Esophagus squamous epithelium (tissue), 4 donors: ENCODE data around the gene TSPAN5.
A peak's percentile ranks its signal among the peaks of the same experiment; 100 is the strongest.

Experiments used
- CTCF ChIP-seq, 6 experiments: fragments of 450-650 bp in 4 of 6; fragments of 200-600 bp in 2 of 6; sonication (generic) in 2 of 6; IDR thresholded peaks; one replicate each; pipeline ENCODE4 v1.5.1; 2016 to 2019; ENCODE audit warnings: antibody characterized with exemption in 6 of 6, mild to moderate bottlenecking in 4 of 6, moderate library complexity in 4 of 6
- POLR2A ChIP-seq, 4 donors: fragments of 450-650 bp; IDR thresholded peaks; one replicate each; pipeline ENCODE4 v1.6.1; 2017; ENCODE audit warnings: antibody characterized with exemption in 4 of 4, mild to moderate bottlenecking in 4 of 4, moderate library complexity in 3 of 4

- TF ChIP-seq CTCF (IDR thresholded peaks at IDR 0.05) (peak in 1 of 6 experiments; percentile 34), POLR2A (IDR thresholded peaks at IDR 0.05) (no peak)
Observed at GRCh38 chr4:98601708-98602107, 56.7 kb downstream of the TSPAN5 start.
